Panc1 (cell line): Measurements from ENCODE around the gene CCDC6. TPM values are rescaled to one million over a fixed set of nuclear protein-coding genes. Genes with fewer than 3 reads are reported as not detected.

Experiments used
- ATAC-seq: fragments of 200-7000 bp; cut with Tn5 transposase; 2 replicates; pipeline ENCODE4 v1.9.1; 2020; ENCODE audit warnings: mild to moderate bottlenecking, moderate library complexity
- BruUV-seq: library from RNA; stranded (reverse); fragments of 400-500 nt; replicated peaks from 2 replicates; lab custom pipeline; 2021; lab: Mats Ljungman, UMichigan
- CTCF ChIA-PET: fragments of 300-600 bp; sonication (Branson Sonifier 250); formaldehyde crosslinking; loops from one replicate; lab custom pipeline; 2022; ENCODE audit warnings: antibody characterized with exemption; lab: Charles Lee
- POLR2A ChIA-PET: fragments of 300-600 bp; sonication (Branson Sonifier 250); formaldehyde crosslinking; loops from one replicate; lab custom pipeline; 2022; ENCODE audit warnings: antibody characterized with exemption; lab: Charles Lee
- DNase-seq: peaks from one replicate; pipeline ENCODE4 v3.0.0-alpha.2; 2010; ENCODE audit warnings: low read depth, low spot score
- H3K27ac ChIP-seq: 2 replicates; pipeline ENCODE4 v1.5.1; 2011; ENCODE audit warnings: mild to moderate bottlenecking, low read length, inconsistent platforms
- H3K27me3 ChIP-seq: fragments of 200-500 bp; sonication (Bioruptor generic); 2 replicates; pipeline ENCODE4 v1.6.0; 2014; ENCODE audit warnings: low read length, inconsistent platforms; ENCODE audit not compliant: control insufficient read depth, insufficient read depth
- H3K36me3 ChIP-seq: fragments of 200-500 bp; sonication (Bioruptor generic); 2 replicates; pipeline ENCODE4 v1.5.1; 2014; ENCODE audit warnings: inconsistent platforms, mild to moderate bottlenecking, low read length, moderate library complexity; ENCODE audit not compliant: control insufficient read depth, insufficient read depth
- H3K4me1 ChIP-seq: 2 replicates; pipeline ENCODE4 v1.5.1; 2011; ENCODE audit warnings: inconsistent platforms, mild to moderate bottlenecking, low read length, moderate library complexity; ENCODE audit not compliant: control insufficient read depth, insufficient read depth
- H3K4me3 ChIP-seq, 2 experiments: 2 replicates each; pipeline ENCODE4 v1.5.1; 2011 to 2012; ENCODE audit warnings: low read depth in 2 of 2, low read length in 2 of 2, mild to moderate bottlenecking in 2 of 2, inconsistent platforms in 1 of 2, moderate library complexity in 1 of 2
- H3K9me3 ChIP-seq: fragments of 200-500 bp; sonication (Bioruptor generic); 2 replicates; pipeline ENCODE4 v1.5.1; 2014; ENCODE audit warnings: low read depth, mild to moderate bottlenecking, inconsistent platforms, low read length, moderate library complexity; ENCODE audit not compliant: control insufficient read depth, insufficient read depth
- POLR2AphosphoS5 ChIP-seq: IDR thresholded peaks from 2 replicates; pipeline ENCODE4 v1.6.1; 2012; ENCODE audit warnings: mild to moderate bottlenecking, low read depth, low read length, moderate library complexity
- REST ChIP-seq, 2 experiments: IDR thresholded peaks; 2 replicates each; pipeline ENCODE4 v1.6.1; 2011 to 2012; ENCODE audit warnings: low read depth in 2 of 2, control low read depth in 1 of 2, low read length in 1 of 2, mild to moderate bottlenecking in 1 of 2, moderate library complexity in 1 of 2; ENCODE audit not compliant: insufficient read depth in 1 of 2
- SIN3A ChIP-seq: IDR thresholded peaks from 2 replicates; pipeline ENCODE4 v1.6.1; 2012; ENCODE audit warnings: low read depth, mild to moderate bottlenecking, low read length, moderate library complexity, borderline replicate concordance; ENCODE audit not compliant: insufficient read depth
- TCF7L2 ChIP-seq: IDR thresholded peaks from 2 replicates; pipeline ENCODE4 v1.6.1; 2011; ENCODE audit warnings: mild to moderate bottlenecking, low read depth, low read length, inconsistent platforms
- in situ Hi-C: cut with HindIII; loops from 2 replicates; pipeline ENCODE4 v1.10.0; 2016; ENCODE audit warnings: low sequenced_read_pairs, low pct_unique_long_range_greater_than_20kb
- intact Hi-C: fragments of 100-400 bp; cut with micrococcal nuclease; formaldehyde crosslinking; loops from one replicate; pipeline ENCODE4 v1.10.0; 2022; ENCODE audit not compliant: unreplicated experiment
- total RNA-seq: library from RNA; stranded (reverse); gene quantifications from one replicate; pipeline ENCODE4 v1.2.1, GENCODE V29; 2021; ENCODE audit not compliant: unreplicated experiment
- TF ChIP-seq, protein P1 (sequence below): fragments of 450-650 bp; IDR thresholded peaks from 2 replicates; pipeline ENCODE4 v1.5.1; 2017; ENCODE audit warnings: mild to moderate bottlenecking

CCDC6 gene
- total RNA-seq, 1 experiment from 2014 or later, result 48.7 TPM

GRCh38 chr10:59847888-59848287 lies 58.5 kb downstream of the CCDC6 start:
- in situ Hi-C loops, result no loop called here
- no peak overlapping the region for H3K4me3 ChIP-seq
- no peaks in the 10 kb centered on the region for H3K9me3 ChIP-seq
- DNase-seq (no peak), ATAC-seq (no peak)
- TF ChIP-seq REST (IDR thresholded peaks at IDR 0.05; ENCODE audit: insufficient read depth in 1 of 2, low read depth in 2 of 2, low read length in 1 of 2), result no peak
- TF ChIP-seq, protein P1, sequence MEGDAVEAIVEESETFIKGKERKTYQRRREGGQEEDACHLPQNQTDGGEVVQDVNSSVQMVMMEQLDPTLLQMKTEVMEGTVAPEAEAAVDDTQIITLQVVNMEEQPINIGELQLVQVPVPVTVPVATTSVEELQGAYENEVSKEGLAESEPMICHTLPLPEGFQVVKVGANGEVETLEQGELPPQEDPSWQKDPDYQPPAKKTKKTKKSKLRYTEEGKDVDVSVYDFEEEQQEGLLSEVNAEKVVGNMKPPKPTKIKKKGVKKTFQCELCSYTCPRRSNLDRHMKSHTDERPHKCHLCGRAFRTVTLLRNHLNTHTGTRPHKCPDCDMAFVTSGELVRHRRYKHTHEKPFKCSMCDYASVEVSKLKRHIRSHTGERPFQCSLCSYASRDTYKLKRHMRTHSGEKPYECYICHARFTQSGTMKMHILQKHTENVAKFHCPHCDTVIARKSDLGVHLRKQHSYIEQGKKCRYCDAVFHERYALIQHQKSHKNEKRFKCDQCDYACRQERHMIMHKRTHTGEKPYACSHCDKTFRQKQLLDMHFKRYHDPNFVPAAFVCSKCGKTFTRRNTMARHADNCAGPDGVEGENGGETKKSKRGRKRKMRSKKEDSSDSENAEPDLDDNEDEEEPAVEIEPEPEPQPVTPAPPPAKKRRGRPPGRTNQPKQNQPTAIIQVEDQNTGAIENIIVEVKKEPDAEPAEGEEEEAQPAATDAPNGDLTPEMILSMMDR, result no peak
- TF ChIP-seq TCF7L2, result no peak
- TF ChIP-seq SIN3A, result no peak
- no peak for TF ChIP-seq POLR2AphosphoS5
- ChIA-PET CTCF (no interaction called here), POLR2A (no interaction called here)
- H3K4me1 ChIP-seq, result no peaks in the 10 kb centered on the region
- H3K27ac ChIP-seq, result no peak overlapping the region
- no peaks in the 10 kb centered on the region for H3K27me3 ChIP-seq
- no TSS peak for BruUV-seq
- H3K36me3 ChIP-seq, result no peaks in the 10 kb centered on the region
- intact Hi-C loops, result loop anchor here (5.0 kb wide), 1 partner anchor 49 kb away; no protein-coding TSS in a partner anchor

- DNase-seq (no peak), ATAC-seq (no peak)
- Histone ChIP-seq H3K27me3 (no peaks in the 10 kb centered on the region), H3K36me3 (no peaks in the 10 kb centered on the region), H3K27ac (no peak overlapping the region), H3K9me3 (no peaks in the 10 kb centered on the region), H3K4me3 (no peak overlapping the region), H3K4me1 (no peaks in the 10 kb centered on the region)
- no TSS peak for BruUV-seq
- ChIA-PET CTCF (no interaction called here), POLR2A (no interaction called here)
- TF ChIP-seq SIN3A (no peak), TCF7L2 (no peak), POLR2AphosphoS5 (no peak), REST (IDR thresholded peaks at IDR 0.05; ENCODE audit: insufficient read depth in 1 of 2, low read depth in 2 of 2, low read length in 1 of 2) (no peak)
- TF ChIP-seq, protein P1, result no peak
- intact Hi-C loops, result loop anchor here (5.0 kb wide), 1 partner anchor 50 kb away; no protein-coding TSS in a partner anchor
- in situ Hi-C loops, result no loop called here
Observed at GRCh38 chr10:59847326-59847725, 59.0 kb downstream of the CCDC6 start.
